Pancreas (tissue), 10 donors: ENCODE results near the gene SCTR. TPM values are rescaled to one million over a fixed set of nuclear protein-coding genes. Genes with fewer than 3 reads are reported as not detected.

Experiments
- ATAC-seq, 4 donors: fragments of 200-7000 bp; cut with Tn5 transposase; one replicate each; pipeline versions ENCODE4 v1.8.0 to v1.9.1; 2020; ENCODE audit warnings: mild to moderate bottlenecking in 4 of 4, moderate library complexity in 4 of 4
- DNase-seq, 6 donors: peaks; one replicate each; pipeline ENCODE4 v3.0.0-alpha.2; 2020
- FAIRE-seq: peaks from 2 replicates; lab custom pipeline; 2012; peaks lifted over from hg19 to GRCh38; lab: Jason Lieb, UNC
- H3K27ac ChIP-seq, 4 donors: fragments of 200-600 bp; sonication (generic); 1 replicate in 3 of 4; 2 replicates in 1 of 4; pipeline versions ENCODE4 v1.5.0 to v1.8.0; 2020
- H3K27me3 ChIP-seq, 4 donors: fragments of 200-600 bp; one replicate each; pipeline ENCODE4 v1.8.0; 2021
- H3K36me3 ChIP-seq, 3 donors: fragments of 200-600 bp; sonication (generic) in 1 of 3; one replicate each; pipeline versions ENCODE4 v1.5.0 to v1.8.0; 2020 to 2021
- H3K4me1 ChIP-seq, 3 donors: fragments of 200-600 bp; one replicate each; pipeline ENCODE4 v1.8.0; 2021
- H3K4me3 ChIP-seq, 4 donors: fragments of 200-600 bp; sonication (generic) in 2 of 4; one replicate each; pipeline versions ENCODE4 v1.5.0 to v1.8.0; 2020 to 2021
- H3K9me3 ChIP-seq, 4 donors: fragments of 200-600 bp; one replicate each; pipeline ENCODE4 v1.8.0; 2021
- CTCF ChIP-seq, 4 donors: fragments of 200-600 bp; sonication (generic) in 3 of 4; IDR thresholded peaks; one replicate each; pipeline versions ENCODE4 v1.5.0 to v1.8.0; 2021; ENCODE audit warnings: antibody characterized with exemption in 4 of 4
- WGBS, 2 donors: extraction: QIAGEN DNeasy Blood & Tissue Kit; methylation state at CpG; one replicate each; pipeline ENCODE4 v1.1.7; 2013; 5-methylcytosine and 5-hydroxymethylcytosine counted together
- intact Hi-C, 3 donors: fragments of 100-400 bp; cut with DNase I; formaldehyde crosslinking; loops; one replicate each; pipeline versions ENCODE4 v1.11.1 to v1.14.2; 2022
- polyA plus RNA-seq, 2 donors: library from polyadenylated mRNA; stranded (reverse); fragments of 200-250 nt; gene quantifications; one replicate each; pipeline ENCODE4 v1.2.3, GENCODE V29; 2013
- total RNA-seq, 6 donors: library from RNA; stranded (reverse); fragmentation: NEBNext Ultra II Directional in 4 of 6; extraction: Animal tissue kit (Norgen Biotek cat#: 25700) in 4 of 6; gene quantifications; one replicate each; pipeline versions ENCODE4 v1.2.1 to v1.2.4, GENCODE V29; 2021 to 2023
- donor health status: healthy with polysubstance abuse.
- donor health status: DM: no; HTN: no; CAD: no; lungs with moderate emphysema.
- donor health status: DM: no; HTN: no; CAD: no.
- donor health status: control.
- donor health status: control.
- donor health status: Bipolar disorder and iron deficiency.
- donor health status: DM: yes; HTN: yes; CAD: no.
- donor health status: DM: no; HTN: no; CAD: no.
- donor health status: DM: no; HTN: no; CAD: no.
- donor health status: DM: yes; HTN: yes; CAD: no.

The SCTR gene
- total and polyA plus RNA-seq, 8 donors = 31.9 to 1,263 (median 84.7) TPM

GRCh38 chr2:119541476-119541875 is 17.2 kb upstream of the SCTR start:
- Histone ChIP-seq H3K4me3 (no peak overlapping the region), H3K27ac (no peak overlapping the region), H3K9me3 (no peaks in the 10 kb centered on the region), H3K36me3 (no peaks in the 10 kb centered on the region), H3K27me3 (no peaks in the 10 kb centered on the region), H3K4me1 (peaks cover 0 to 8% (median 0%) of the 10 kb centered on the region in 3 donors)
- TF ChIP-seq CTCF (IDR thresholded peaks at IDR 0.05) = no peak
- 89% methylated on average over 2 of the region's 2 CpGs for WGBS, 2 donors
- FAIRE-seq (no peak), ATAC-seq (no peak), DNase-seq (no peak)
- intact Hi-C loops = no loop called here

GRCh38 chr2:119537792-119538191 is 13.5 kb upstream of the SCTR start:
- Histone ChIP-seq H3K27me3 (no peaks in the 10 kb centered on the region), H3K9me3 (no peaks in the 10 kb centered on the region), H3K36me3 (no peaks in the 10 kb centered on the region), H3K4me1 (no peaks in the 10 kb centered on the region), H3K27ac (peak overlapping the region in 1 of 4 donors; percentile 42), H3K4me3 (no peak overlapping the region)
- ATAC-seq = no peak
- no peak for TF ChIP-seq CTCF (IDR thresholded peaks at IDR 0.05)
- no peak for DNase-seq
- FAIRE-seq = no peak
- intact Hi-C loops = no loop called here

GRCh38 chr2:119536707-119537106 is 12.4 kb upstream of the SCTR start:
- peak; percentile 37 to 83 (median 73) for ATAC-seq
- peak overlapping the region in 2 of 4 donors; percentile 28 to 55 for H3K27ac ChIP-seq
- H3K4me3 ChIP-seq = no peak overlapping the region
- H3K27me3 ChIP-seq = no peaks in the 10 kb centered on the region
- no peaks in the 10 kb centered on the region for H3K36me3 ChIP-seq
- 60 to 63% methylated on average over 1 of the region's 1 CpG for WGBS, 2 donors
- no peak for TF ChIP-seq CTCF (IDR thresholded peaks at IDR 0.05)
- H3K4me1 ChIP-seq = no peaks in the 10 kb centered on the region
- H3K9me3 ChIP-seq = no peaks in the 10 kb centered on the region
- intact Hi-C loops = no loop called here
- no peak for FAIRE-seq
- no peak for DNase-seq

- H3K4me1 ChIP-seq = no peaks in the 10 kb centered on the region
- no peaks in the 10 kb centered on the region for H3K9me3 ChIP-seq
- H3K4me3 ChIP-seq = no peak overlapping the region
- H3K36me3 ChIP-seq = no peaks in the 10 kb centered on the region
- no peaks in the 10 kb centered on the region for H3K27me3 ChIP-seq
- WGBS, 2 donors = 57 to 60% methylated on average over 6 of the region's 6 CpGs
- TF ChIP-seq CTCF (IDR thresholded peaks at IDR 0.05) = no peak
- DNase-seq = no peak
- peak overlapping the region in 2 of 4 donors; percentile 28 to 55 for H3K27ac ChIP-seq
- peak; percentile 55 to 73 (median 60) for ATAC-seq
- no peak for FAIRE-seq
- intact Hi-C loops = no loop called here
These were observed 11.9 kb upstream of the SCTR start for GRCh38 chr2:119536211-119536610.

- Histone ChIP-seq H3K27me3 (no peaks in the 10 kb centered on the region), H3K9me3 (no peaks in the 10 kb centered on the region), H3K4me1 (no peaks in the 10 kb centered on the region), H3K27ac (no peak overlapping the region), H3K36me3 (no peaks in the 10 kb centered on the region), H3K4me3 (no peak overlapping the region)
- no peak for DNase-seq
- ATAC-seq = no peak
- intact Hi-C loops = no loop called here
- no peak for FAIRE-seq
- TF ChIP-seq CTCF (IDR thresholded peaks at IDR 0.05) = no peak
- WGBS, 2 donors = 73 to 84% methylated on average over 1 of the region's 1 CpG
These were observed 9.3 kb upstream of the SCTR start for GRCh38 chr2:119533560-119533959.
